K562 (cell line): ENCODE measurements around the gene BRPF1. TPM values are rescaled to one million over a fixed set of nuclear protein-coding genes. Genes with fewer than 3 reads are reported as not detected.

Experiments
- ARID1B ChIP-seq: fragments of 450-650 bp; IDR thresholded peaks from 2 replicates; pipeline ENCODE4 v1.6.1; 2016; ENCODE audit warnings: antibody characterized with exemption, mild to moderate bottlenecking, inconsistent platforms
- BHLHE40 ChIP-seq: IDR thresholded peaks from 2 replicates; pipeline ENCODE4 v1.6.1; 2011; ENCODE audit warnings: low read length, improper control_type of control experiment
- BRD4 ChIP-seq: fragments of 200-600 bp; sonication (generic); IDR thresholded peaks from 2 replicates; pipeline ENCODE4 v1.6.1; 2017; ENCODE audit warnings: inconsistent platforms
- DMBX1 ChIP-seq: fragments of 250-450 bp; sonication (Bioruptor Pico); IDR thresholded peaks from 2 replicates; pipeline ENCODE4 v1.8.0; 2022; ENCODE audit warnings: inconsistent platforms, mild to moderate bottlenecking, moderate library complexity, borderline replicate concordance
- ETV6 ChIP-seq, 3 experiments: fragments of 150-350 bp in 1 of 3; sonication (generic) in 1 of 3; formaldehyde crosslinking in 1 of 3; IDR thresholded peaks; 2 replicates each; pipeline versions ENCODE4 v1.6.1 to v1.8.0; 2014 to 2022; ENCODE audit warnings: borderline replicate concordance in 2 of 3, low read depth in 2 of 3, antibody characterized with exemption in 1 of 3, low read length in 1 of 3, mild to moderate bottlenecking in 1 of 3, missing genetic modification reagents in 1 of 3
- HEY1 ChIP-seq: fragments of 250-450 bp; sonication (Bioruptor Pico); IDR thresholded peaks from 2 replicates; pipeline ENCODE4 v1.5.0; 2020; ENCODE audit warnings: mild to moderate bottlenecking, moderate library complexity, borderline replicate concordance
- KDM1A ChIP-seq, 2 experiments: fragments of 450-650 bp; IDR thresholded peaks; 2 replicates each; pipeline ENCODE4 v1.6.1; 2016; ENCODE audit warnings: mild to moderate bottlenecking in 2 of 2
- NR2F6 ChIP-seq: fragments of 450-650 bp; formaldehyde crosslinking; IDR thresholded peaks from 2 replicates; pipeline ENCODE4 v1.4.0; 2020; ENCODE audit warnings: mild to moderate bottlenecking
- PHB ChIP-seq: fragments of 250-450 bp; sonication (Bioruptor Pico); IDR thresholded peaks from 2 replicates; pipeline ENCODE4 v1.5.0; 2021
- POLR2H ChIP-seq: IDR thresholded peaks from 2 replicates; pipeline ENCODE4 v1.6.1; 2016; ENCODE audit warnings: missing genetic modification characterization, low read depth, mild to moderate bottlenecking, control low read depth, missing compliant biosample characterization, moderate library complexity
- SRF ChIP-seq, 2 experiments: fragments of 250-450, 450-650 bp in 1 of 2; sonication (Bioruptor Pico) in 1 of 2; sonication (generic) in 1 of 2; formaldehyde crosslinking; IDR thresholded peaks; 2 replicates each; pipeline versions ENCODE4 v1.5.0 to v1.5.1; 2020 to 2022; ENCODE audit warnings: mild to moderate bottlenecking in 1 of 2, missing genetic modification reagents in 1 of 2
- STAG1 ChIP-seq: sonication (generic); formaldehyde crosslinking; IDR thresholded peaks from 2 replicates; pipeline ENCODE4 v1.5.0; 2020; ENCODE audit warnings: missing genetic modification reagents, borderline replicate concordance
- UBTF ChIP-seq, 2 experiments: IDR thresholded peaks; 2 replicates each; pipeline ENCODE4 v1.6.1; 2012; ENCODE audit warnings: improper control_type of control experiment in 2 of 2, low read depth in 2 of 2, low read length in 2 of 2, borderline replicate concordance in 1 of 2
- ZBTB2 ChIP-seq: fragments of 450-650 bp; IDR thresholded peaks from 2 replicates; pipeline ENCODE4 v1.6.1; 2016; ENCODE audit warnings: antibody characterized with exemption
- ZNF347 ChIP-seq: fragments of 450-650 bp; formaldehyde crosslinking; IDR thresholded peaks from 2 replicates; pipeline ENCODE4 v1.4.0; 2020; ENCODE audit warnings: low read depth, mild to moderate bottlenecking, moderate library complexity
- ZNF639 ChIP-seq, 2 experiments: fragments of 200-800 bp in 1 of 2; sonication (Bioruptor generic) in 1 of 2; sonication (generic) in 1 of 2; formaldehyde crosslinking in 1 of 2; IDR thresholded peaks in 1 of 2; conservative IDR thresholded peaks in 1 of 2; 2 replicates each; pipeline versions ENCODE4 v1.5.0 to v1.6.1; 2016 to 2020; ENCODE audit warnings: missing compliant biosample characterization in 1 of 2, missing genetic modification characterization in 1 of 2, missing genetic modification reagents in 1 of 2
- ZZZ3 ChIP-seq: fragments of 450-650 bp; IDR thresholded peaks from 2 replicates; pipeline ENCODE4 v1.6.1; 2016; ENCODE audit warnings: antibody characterized with exemption, mild to moderate bottlenecking, moderate library complexity
- polyA plus RNA-seq, 8 experiments: library from polyadenylated mRNA; depleted of rRNA in 4 of 8; stranded (reverse) in 5 of 8; unstranded in 3 of 8; fragments of >200 nt; fragmentation: Nextera tagmentation in 2 of 8; fragmentation: Illumina TruSeq in 1 of 8; extraction: Ambion mirVana in 2 of 8; extraction: Trizol in 1 of 8; gene quantifications; 2 replicates each; pipeline versions ENCODE4 v1.2.1 to v1.2.3, GENCODE V29; 2011 to 2014; ENCODE audit warnings: inconsistent platforms in 1 of 8, missing spikeins in 1 of 8
- total RNA-seq, 7 experiments: library from RNA; depleted of rRNA in 6 of 7; stranded (reverse); fragments of >200 nt in 6 of 7; fragmentation: Illumina TruSeq in 2 of 7; extraction: Trizol in 2 of 7; gene quantifications; 2 replicates each; pipeline versions ENCODE4 v1.2.1 to v1.2.3, GENCODE V29; 2011 to 2021; ENCODE audit warnings: low replicate concordance in 1 of 7
- TF ChIP-seq, protein P1 (sequence below): fragments of 450-650 bp; formaldehyde crosslinking; IDR thresholded peaks from 2 replicates; pipeline ENCODE4 v1.4.0; 2020; ENCODE audit warnings: mild to moderate bottlenecking

Gene BRPF1
- total and polyA plus RNA-seq, 9 of the 15 experiments (the other 6 are each of a cell fraction or from before 2014, with no cell fraction given): 1.1 to 40.2 (median 23.5) TPM

DNA sequence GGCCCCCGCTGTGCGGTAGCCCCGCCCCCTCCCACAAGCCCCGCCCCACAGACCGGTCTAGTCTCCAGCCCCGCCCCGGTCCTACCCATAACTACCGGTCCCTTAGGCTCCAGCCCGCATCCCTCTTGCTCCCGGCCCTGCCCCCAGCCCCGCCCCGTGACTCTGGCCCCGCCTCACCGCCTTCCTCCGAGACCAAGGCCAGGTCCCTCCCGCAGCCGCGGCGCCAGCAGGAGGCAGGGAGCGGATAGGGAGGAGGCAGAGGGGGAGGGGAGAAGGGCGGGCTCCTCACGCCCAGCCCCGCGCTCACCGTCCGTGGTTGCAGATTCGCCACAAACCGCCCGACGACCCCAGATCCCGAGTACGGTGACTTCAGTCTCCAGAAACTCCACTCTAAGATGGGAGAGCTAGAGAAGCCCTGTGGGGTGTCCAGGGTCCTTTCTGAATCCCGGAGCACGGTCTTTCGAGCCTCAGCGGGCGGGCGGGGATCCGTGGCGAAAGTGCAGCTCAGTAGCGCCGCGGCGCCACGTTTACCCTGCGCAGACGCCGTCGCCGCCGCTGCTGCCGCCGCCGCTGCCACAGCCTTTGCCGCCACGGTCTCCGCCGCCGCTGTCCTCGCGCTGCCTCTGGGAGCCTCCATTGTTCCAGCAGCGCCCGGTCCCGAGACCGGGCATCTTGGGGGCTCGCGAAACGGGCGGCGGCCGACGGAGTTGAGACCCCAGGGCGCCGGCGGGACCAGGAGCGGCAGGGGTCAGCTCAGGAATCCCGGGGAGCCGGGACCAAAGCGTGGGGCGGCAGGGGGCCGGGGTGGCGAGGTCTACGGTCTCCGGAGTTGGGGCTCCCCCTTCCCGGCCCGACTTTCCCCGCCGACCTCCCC is at the start of gene BRPF1 (continued):
- 0 out of 4 replicates have a peak, but pooled peaks of 1 of the 2 experiments have one; percentile 16 for TF ChIP-seq UBTF (IDR thresholded peaks at IDR 0.05; ENCODE audit: borderline replicate concordance in 1 of 2, low read depth in 2 of 2, low read length in 2 of 2)
- TF ChIP-seq ZNF347 (CRISPR knock-in tag): no peak
- peak in 1 of 2 experiments; percentile 98; a peak in 2 of 4 replicates for TF ChIP-seq ZNF639 (CRISPR knock-in tag; conservative IDR thresholded peaks at IDR 0.05 in 1 of 2, IDR thresholded peaks at IDR 0.05 in 1 of 2)
- TF ChIP-seq HEY1 (CRISPR knock-in tag): no peak
- TF ChIP-seq PHB (CRISPR knock-in tag): peak; percentile 51; the same call in 1 of the 2 replicates
- 0 out of 2 replicates have a peak, but pooled peaks have one; percentile 20 for TF ChIP-seq BHLHE40
- 0 out of 2 replicates have a peak, but pooled peaks have one; percentile 44 for TF ChIP-seq NR2F6
- TF ChIP-seq KDM1A (IDR thresholded peaks at IDR 0.05): 0 out of 4 replicates have a peak, but pooled peaks of 1 of the 2 experiments have one; percentile 19
- peak; percentile 50 for TF ChIP-seq ARID1B
- TF ChIP-seq POLR2H (tag): no peak
- peak in 1 of 2 experiments; percentile 71; a peak in 1 of 4 replicates for TF ChIP-seq SRF (CRISPR knock-in tag; IDR thresholded peaks at IDR 0.05)
- TF ChIP-seq ETV6 (IDR thresholded peaks at IDR 0.05; ENCODE audit: borderline replicate concordance in 1 of 2, low read depth in 2 of 2, low read length in 1 of 2): no peak
- TF ChIP-seq ETV6 (CRISPR knock-in tag; IDR thresholded peaks at IDR 0.05; ENCODE audit: borderline replicate concordance): no peak
- TF ChIP-seq ZZZ3: peak; percentile 93
- TF ChIP-seq, protein P1, sequence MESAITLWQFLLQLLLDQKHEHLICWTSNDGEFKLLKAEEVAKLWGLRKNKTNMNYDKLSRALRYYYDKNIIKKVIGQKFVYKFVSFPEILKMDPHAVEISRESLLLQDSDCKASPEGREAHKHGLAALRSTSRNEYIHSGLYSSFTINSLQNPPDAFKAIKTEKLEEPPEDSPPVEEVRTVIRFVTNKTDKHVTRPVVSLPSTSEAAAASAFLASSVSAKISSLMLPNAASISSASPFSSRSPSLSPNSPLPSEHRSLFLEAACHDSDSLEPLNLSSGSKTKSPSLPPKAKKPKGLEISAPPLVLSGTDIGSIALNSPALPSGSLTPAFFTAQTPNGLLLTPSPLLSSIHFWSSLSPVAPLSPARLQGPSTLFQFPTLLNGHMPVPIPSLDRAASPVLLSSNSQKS (CRISPR knock-in tag): no peak
- peak; percentile 53; the same call in 1 of the 2 replicates for TF ChIP-seq BRD4
- 0 out of 2 replicates have a peak, but pooled peaks have one; percentile 41 for TF ChIP-seq DMBX1 (CRISPR knock-in tag)
- TF ChIP-seq STAG1: no peak
- TF ChIP-seq ZBTB2: peak; percentile 97
